ENCODE results near the gene MSANTD1.

DNA sequence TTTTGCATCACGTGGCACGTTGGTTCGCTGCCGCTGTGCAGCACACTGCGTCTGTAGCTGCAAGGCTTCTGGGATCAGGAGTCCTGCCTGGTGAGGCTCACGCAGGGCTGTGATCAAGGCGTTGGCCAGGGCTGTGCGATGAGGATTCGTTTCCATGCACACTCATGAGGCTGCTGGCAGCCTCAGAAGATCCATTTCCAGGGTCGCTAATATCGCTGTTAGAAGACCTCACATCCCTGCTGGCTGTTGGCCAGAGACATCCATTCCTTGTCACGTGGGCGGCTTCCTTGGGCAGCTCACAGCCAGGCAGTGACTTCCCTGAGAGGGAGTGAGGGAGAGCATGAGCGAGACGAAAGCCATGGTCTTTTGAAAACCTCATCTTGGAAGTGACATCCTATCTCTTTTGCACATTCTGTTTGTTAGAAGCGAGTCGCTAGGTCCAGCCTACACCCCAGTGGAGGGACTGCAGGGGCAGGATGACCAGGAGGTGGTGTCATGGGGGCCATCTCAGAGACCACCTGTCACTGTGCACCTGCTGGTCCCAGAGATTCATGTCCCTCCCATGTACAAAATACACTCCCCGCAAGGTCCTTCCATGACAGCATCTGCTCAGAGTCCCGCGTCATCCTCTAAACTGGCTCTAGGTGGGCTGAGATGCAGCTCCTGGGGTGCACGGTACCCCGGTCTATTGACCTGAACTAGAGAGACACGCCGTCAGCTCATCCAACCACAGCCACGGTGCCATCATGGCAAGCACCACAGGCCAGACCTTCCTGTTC is 56.1 kb downstream of the MSANTD1 start:
- TF ChIP-seq, protein P1, sequence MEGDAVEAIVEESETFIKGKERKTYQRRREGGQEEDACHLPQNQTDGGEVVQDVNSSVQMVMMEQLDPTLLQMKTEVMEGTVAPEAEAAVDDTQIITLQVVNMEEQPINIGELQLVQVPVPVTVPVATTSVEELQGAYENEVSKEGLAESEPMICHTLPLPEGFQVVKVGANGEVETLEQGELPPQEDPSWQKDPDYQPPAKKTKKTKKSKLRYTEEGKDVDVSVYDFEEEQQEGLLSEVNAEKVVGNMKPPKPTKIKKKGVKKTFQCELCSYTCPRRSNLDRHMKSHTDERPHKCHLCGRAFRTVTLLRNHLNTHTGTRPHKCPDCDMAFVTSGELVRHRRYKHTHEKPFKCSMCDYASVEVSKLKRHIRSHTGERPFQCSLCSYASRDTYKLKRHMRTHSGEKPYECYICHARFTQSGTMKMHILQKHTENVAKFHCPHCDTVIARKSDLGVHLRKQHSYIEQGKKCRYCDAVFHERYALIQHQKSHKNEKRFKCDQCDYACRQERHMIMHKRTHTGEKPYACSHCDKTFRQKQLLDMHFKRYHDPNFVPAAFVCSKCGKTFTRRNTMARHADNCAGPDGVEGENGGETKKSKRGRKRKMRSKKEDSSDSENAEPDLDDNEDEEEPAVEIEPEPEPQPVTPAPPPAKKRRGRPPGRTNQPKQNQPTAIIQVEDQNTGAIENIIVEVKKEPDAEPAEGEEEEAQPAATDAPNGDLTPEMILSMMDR (IDR thresholded peaks at IDR 0.05 in 2 of 3, conservative IDR thresholded peaks at IDR 0.05 in 1 of 3; ENCODE audit: borderline replicate concordance in 1 of 3, insufficient read depth in 1 of 3, low read depth in 2 of 3, low read length in 2 of 3): no peak
- TF ChIP-seq POLR2A (IDR thresholded peaks at IDR 0.05; ENCODE audit: borderline replicate concordance, extremely low read depth, insufficient read depth, insufficient read length) (no peak), CBX3 (IDR thresholded peaks at IDR 0.05; ENCODE audit: low read depth) (no peak), ZNF274 (IDR thresholded peaks at IDR 0.05; ENCODE audit: low read depth, low read length) (no peak), POLR2AphosphoS5 (IDR thresholded peaks at IDR 0.05; ENCODE audit: low read depth, low read length) (no peak), SP1 (IDR thresholded peaks at IDR 0.05; ENCODE audit: low read depth) (no peak), EZH2 (IDR thresholded peaks at IDR 0.05) (no peak), CEBPB (IDR thresholded peaks at IDR 0.05; ENCODE audit: low read depth) (no peak), SIN3A (IDR thresholded peaks at IDR 0.05; ENCODE audit: low read depth) (no peak), JUND (IDR thresholded peaks at IDR 0.05) (no peak)
- TF ChIP-seq, protein P2, sequence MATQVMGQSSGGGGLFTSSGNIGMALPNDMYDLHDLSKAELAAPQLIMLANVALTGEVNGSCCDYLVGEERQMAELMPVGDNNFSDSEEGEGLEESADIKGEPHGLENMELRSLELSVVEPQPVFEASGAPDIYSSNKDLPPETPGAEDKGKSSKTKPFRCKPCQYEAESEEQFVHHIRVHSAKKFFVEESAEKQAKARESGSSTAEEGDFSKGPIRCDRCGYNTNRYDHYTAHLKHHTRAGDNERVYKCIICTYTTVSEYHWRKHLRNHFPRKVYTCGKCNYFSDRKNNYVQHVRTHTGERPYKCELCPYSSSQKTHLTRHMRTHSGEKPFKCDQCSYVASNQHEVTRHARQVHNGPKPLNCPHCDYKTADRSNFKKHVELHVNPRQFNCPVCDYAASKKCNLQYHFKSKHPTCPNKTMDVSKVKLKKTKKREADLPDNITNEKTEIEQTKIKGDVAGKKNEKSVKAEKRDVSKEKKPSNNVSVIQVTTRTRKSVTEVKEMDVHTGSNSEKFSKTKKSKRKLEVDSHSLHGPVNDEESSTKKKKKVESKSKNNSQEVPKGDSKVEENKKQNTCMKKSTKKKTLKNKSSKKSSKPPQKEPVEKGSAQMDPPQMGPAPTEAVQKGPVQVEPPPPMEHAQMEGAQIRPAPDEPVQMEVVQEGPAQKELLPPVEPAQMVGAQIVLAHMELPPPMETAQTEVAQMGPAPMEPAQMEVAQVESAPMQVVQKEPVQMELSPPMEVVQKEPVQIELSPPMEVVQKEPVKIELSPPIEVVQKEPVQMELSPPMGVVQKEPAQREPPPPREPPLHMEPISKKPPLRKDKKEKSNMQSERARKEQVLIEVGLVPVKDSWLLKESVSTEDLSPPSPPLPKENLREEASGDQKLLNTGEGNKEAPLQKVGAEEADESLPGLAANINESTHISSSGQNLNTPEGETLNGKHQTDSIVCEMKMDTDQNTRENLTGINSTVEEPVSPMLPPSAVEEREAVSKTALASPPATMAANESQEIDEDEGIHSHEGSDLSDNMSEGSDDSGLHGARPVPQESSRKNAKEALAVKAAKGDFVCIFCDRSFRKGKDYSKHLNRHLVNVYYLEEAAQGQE (IDR thresholded peaks at IDR 0.05; ENCODE audit: low read depth): no peak
- TF ChIP-seq, protein P3, sequence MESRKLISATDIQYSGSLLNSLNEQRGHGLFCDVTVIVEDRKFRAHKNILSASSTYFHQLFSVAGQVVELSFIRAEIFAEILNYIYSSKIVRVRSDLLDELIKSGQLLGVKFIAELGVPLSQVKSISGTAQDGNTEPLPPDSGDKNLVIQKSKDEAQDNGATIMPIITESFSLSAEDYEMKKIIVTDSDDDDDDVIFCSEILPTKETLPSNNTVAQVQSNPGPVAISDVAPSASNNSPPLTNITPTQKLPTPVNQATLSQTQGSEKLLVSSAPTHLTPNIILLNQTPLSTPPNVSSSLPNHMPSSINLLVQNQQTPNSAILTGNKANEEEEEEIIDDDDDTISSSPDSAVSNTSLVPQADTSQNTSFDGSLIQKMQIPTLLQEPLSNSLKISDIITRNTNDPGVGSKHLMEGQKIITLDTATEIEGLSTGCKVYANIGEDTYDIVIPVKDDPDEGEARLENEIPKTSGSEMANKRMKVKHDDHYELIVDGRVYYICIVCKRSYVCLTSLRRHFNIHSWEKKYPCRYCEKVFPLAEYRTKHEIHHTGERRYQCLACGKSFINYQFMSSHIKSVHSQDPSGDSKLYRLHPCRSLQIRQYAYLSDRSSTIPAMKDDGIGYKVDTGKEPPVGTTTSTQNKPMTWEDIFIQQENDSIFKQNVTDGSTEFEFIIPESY (IDR thresholded peaks at IDR 0.05; ENCODE audit: extremely low read depth, insufficient replicate concordance, low read length): no peak
- TF ChIP-seq, protein P4, sequence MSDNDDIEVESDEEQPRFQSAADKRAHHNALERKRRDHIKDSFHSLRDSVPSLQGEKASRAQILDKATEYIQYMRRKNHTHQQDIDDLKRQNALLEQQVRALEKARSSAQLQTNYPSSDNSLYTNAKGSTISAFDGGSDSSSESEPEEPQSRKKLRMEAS (IDR thresholded peaks at IDR 0.05): no peak

All from HCT116 (cell line).